ENCODE data around the gene LY6G5C. TPM values are rescaled to one million over a fixed set of nuclear protein-coding genes. Genes with fewer than 3 reads are reported as not detected.

The LY6G5C gene
- total RNA-seq, 2 donors from 2014 or later: 0.93 to 2.0 TPM

DNA sequence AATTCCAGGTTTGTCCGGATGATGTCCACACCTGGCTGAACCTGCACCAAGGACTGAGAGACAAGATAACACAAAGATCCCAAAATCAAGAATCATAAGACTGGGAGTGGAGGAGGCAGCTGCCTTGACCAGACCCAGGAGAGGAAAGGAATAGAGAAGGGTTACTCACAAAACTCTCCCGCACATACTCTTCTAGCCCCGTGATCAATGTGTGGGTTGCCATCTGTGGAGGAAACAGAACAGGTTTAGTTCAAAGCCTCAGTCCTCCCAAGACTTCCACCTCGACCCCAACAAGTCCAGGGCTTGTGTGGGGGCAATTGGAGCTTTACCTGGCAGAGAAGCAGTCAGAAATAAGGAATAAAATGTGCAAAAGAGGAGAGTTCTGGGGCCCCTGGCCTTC, 39.5 kb downstream of the LY6G5C start:
- no peak overlapping the region for H3K4me3 ChIP-seq (ENCODE audit: low read length)
- no peak for DNase-seq
- Mint-ChIP-seq H3K9me3 (no peaks in the 10 kb centered on the region), H3K36me3 (ENCODE audit: low read depth) (peaks cover 79% of the 10 kb centered on the region), H3K27ac (no peak overlapping the region), H3K4me1 (no peaks in the 10 kb centered on the region), H3K4me3 (no peak overlapping the region), H3K27me3 (ENCODE audit: insufficient read depth) (no peaks in the 10 kb centered on the region)
- TF ChIP-seq CTCF (conservative IDR thresholded peaks at IDR 0.05): no peak
- H3K27me3 ChIP-seq (ENCODE audit: control insufficient read depth, insufficient read depth, low read length, poor library complexity, severe bottlenecking): no peaks in the 10 kb centered on the region
- no peak overlapping the region for H3K27ac ChIP-seq (ENCODE audit: low read depth, low read length)
- H3K9me3 ChIP-seq (ENCODE audit: control insufficient read depth, low read length): no peaks in the 10 kb centered on the region
- no peak overlapping the region for H3K9ac ChIP-seq (ENCODE audit: extremely low read depth, low read length, poor library complexity, severe bottlenecking)
- no peaks in the 10 kb centered on the region for H3K4me1 ChIP-seq (ENCODE audit: control insufficient read depth, insufficient read depth, low read length)
- H3K36me3 ChIP-seq (ENCODE audit: control insufficient read depth, insufficient read depth, low read length): peaks cover 96% of the 10 kb centered on the region
- 97 to 100% methylated on average over 2 to 4 of the region's 4 CpGs for WGBS, 2 experiments (ENCODE audit: insufficient coverage in 1 of 2, insufficient read length in 1 of 2)

DNA sequence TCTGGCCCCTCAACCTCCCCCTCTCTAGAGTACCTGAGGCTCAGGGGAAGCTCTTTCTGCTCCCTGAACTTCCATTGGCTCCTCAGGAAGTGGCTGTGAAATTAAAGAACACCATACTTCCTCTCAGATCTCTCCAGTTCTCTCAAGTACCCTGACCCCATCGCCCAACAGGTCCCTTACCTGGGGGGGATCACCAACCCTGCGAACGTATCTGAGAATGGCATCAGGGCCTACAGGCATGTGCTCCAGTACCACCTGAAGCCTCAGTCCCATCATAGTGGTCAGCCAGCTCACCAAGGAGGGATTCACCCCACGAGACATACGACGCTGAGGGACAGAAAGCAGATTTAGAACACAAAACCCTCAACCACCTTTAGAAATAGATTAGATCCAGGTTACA, 40.3 kb downstream of the LY6G5C start:
- no peaks in the 10 kb centered on the region for H3K9me3 ChIP-seq (ENCODE audit: control insufficient read depth, low read length)
- no peak overlapping the region for H3K9ac ChIP-seq (ENCODE audit: extremely low read depth, low read length, poor library complexity, severe bottlenecking)
- WGBS, 2 experiments (ENCODE audit: insufficient coverage in 1 of 2, insufficient read length in 1 of 2): 99 to 100% methylated on average over 3 to 6 of the region's 6 CpGs
- no peaks in the 10 kb centered on the region for H3K9me3 Mint-ChIP-seq
- peaks cover 96% of the 10 kb centered on the region for H3K36me3 ChIP-seq (ENCODE audit: control insufficient read depth, insufficient read depth, low read length)
- H3K4me1 Mint-ChIP-seq: no peaks in the 10 kb centered on the region
- H3K4me1 ChIP-seq (ENCODE audit: control insufficient read depth, insufficient read depth, low read length): no peaks in the 10 kb centered on the region
- H3K4me3 ChIP-seq (ENCODE audit: low read length): no peak overlapping the region
- H3K27me3 ChIP-seq (ENCODE audit: control insufficient read depth, insufficient read depth, low read length, poor library complexity, severe bottlenecking): no peaks in the 10 kb centered on the region
- no peak overlapping the region for H3K27ac Mint-ChIP-seq
- H3K27ac ChIP-seq (ENCODE audit: low read depth, low read length): no peak overlapping the region
- no peaks in the 10 kb centered on the region for H3K27me3 Mint-ChIP-seq (ENCODE audit: insufficient read depth)
- peaks cover 80% of the 10 kb centered on the region for H3K36me3 Mint-ChIP-seq (ENCODE audit: low read depth)
- no peak for TF ChIP-seq CTCF (conservative IDR thresholded peaks at IDR 0.05)
- no peak for DNase-seq
- H3K4me3 Mint-ChIP-seq: no peak overlapping the region

- 94 to 97% methylated on average over 3 to 10 of the region's 10 CpGs for WGBS, 2 experiments (ENCODE audit: insufficient coverage in 1 of 2, insufficient read length in 1 of 2)
- H3K36me3 Mint-ChIP-seq (ENCODE audit: low read depth): peaks cover 78% of the 10 kb centered on the region
- no peak for TF ChIP-seq CTCF (conservative IDR thresholded peaks at IDR 0.05)
- Histone ChIP-seq H3K27me3 (ENCODE audit: control insufficient read depth, insufficient read depth, low read length, poor library complexity, severe bottlenecking) (no peaks in the 10 kb centered on the region), H3K36me3 (ENCODE audit: control insufficient read depth, insufficient read depth, low read length) (peaks cover 96% of the 10 kb centered on the region), H3K4me3 (ENCODE audit: low read length) (no peak overlapping the region), H3K9me3 (ENCODE audit: control insufficient read depth, low read length) (no peaks in the 10 kb centered on the region), H3K9ac (ENCODE audit: extremely low read depth, low read length, poor library complexity, severe bottlenecking) (no peak overlapping the region), H3K4me1 (ENCODE audit: control insufficient read depth, insufficient read depth, low read length) (no peaks in the 10 kb centered on the region), H3K27ac (ENCODE audit: low read depth, low read length) (no peak overlapping the region)
- no peaks in the 10 kb centered on the region for H3K27me3 Mint-ChIP-seq (ENCODE audit: insufficient read depth)
- H3K9me3 Mint-ChIP-seq: no peaks in the 10 kb centered on the region
- no peaks in the 10 kb centered on the region for H3K4me1 Mint-ChIP-seq
- no peak overlapping the region for H3K4me3 Mint-ChIP-seq
- no peak overlapping the region for H3K27ac Mint-ChIP-seq
- DNase-seq: no peak
These were observed 41.4 kb downstream of the LY6G5C start for GRCh38 chr6:31639449-31639861.

Data from endodermal cell (in vitro differentiated cells).